ENCODE measurements around the gene EEF1AKMT1. TPM values are rescaled to one million over a fixed set of nuclear protein-coding genes. Genes with fewer than 3 reads are reported as not detected.
"Not testable (repeated sequence)": the region's sequence is repeated elsewhere in the genome, so short reads cannot be mapped to it uniquely, and the experiment has no call there.

EEF1AKMT1 gene
- total RNA-seq, 1 donor from 2014 or later = 12.0 TPM

DNA sequence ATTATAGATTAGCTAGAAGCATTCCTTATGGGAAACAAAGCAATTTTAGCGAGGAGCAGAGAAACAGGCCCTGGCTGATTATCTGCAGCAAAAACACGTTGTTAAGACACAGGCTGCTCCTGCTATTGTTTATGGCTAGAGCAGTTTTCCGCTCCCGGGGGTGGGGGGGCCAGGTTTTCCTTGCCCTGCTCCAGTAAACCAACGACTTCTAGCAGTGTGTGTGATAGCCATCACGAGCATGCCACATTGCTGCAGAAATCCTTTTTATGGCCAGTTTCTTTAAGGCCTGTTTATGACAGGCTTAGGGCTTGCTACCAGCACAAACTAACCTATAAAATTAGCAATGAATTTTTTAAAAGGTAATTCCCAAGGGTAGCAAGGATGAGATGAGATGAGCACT is 88.7 kb downstream of the EEF1AKMT1 start:
- intact Hi-C loops (cut with micrococcal nuclease) = no loop called here
- no peaks in the 10 kb centered on the region for H3K9me3 Mint-ChIP-seq

DNA sequence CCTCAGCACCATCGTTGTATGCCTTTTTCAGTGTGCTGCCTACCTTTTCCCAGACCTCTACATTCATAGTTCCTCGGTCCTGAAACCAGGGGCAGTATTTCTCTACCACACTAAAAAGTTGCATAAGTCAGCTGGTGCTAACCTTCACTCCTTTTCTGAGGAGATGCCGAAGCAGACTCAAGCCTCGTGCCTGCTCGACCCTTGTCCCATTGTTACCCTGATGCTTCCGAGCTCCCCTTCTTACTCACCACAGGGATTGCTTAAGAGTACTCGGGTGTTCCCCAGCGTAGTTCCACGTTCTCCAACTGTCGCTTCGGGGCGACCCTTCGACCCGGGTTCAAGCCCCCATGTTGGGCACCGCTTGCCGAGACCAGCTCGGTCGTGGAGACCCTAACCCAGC is 89.2 kb downstream of the EEF1AKMT1 start:
- H3K27me3 Mint-ChIP-seq = no peaks in the 10 kb centered on the region

More for the DNA sequence above, 88.7 kb downstream of the EEF1AKMT1 start:
- Mint-ChIP-seq H3K36me3 (ENCODE audit: low read depth) (no peaks in the 10 kb centered on the region), H3K4me1 (no peaks in the 10 kb centered on the region), H3K27me3 (no peaks in the 10 kb centered on the region), H3K4me3 (no peak overlapping the region), H3K27ac (no peak overlapping the region)
- no peak for DNase-seq

DNA sequence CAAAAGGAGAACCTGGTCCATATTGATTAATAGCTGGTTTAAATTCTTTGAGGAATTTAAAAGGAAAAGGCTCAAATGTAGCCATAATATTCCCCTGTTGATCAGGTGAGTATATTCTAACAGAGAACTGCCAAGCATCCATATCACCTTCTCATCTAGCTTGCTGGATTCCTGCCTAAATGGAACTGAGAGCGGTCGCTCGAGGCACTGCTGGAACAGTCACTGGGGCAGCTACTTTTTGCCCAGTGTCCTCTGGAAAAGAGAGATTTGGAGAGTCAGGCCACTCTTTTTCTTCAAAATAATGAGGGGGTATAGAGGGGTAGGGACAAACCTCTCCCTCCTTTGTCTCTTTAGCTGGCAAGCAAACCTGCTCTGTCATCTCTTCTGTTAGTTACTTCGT is 89.7 kb downstream of the EEF1AKMT1 start:
- Mint-ChIP-seq H3K4me3 (no peak overlapping the region), H3K27ac (no peak overlapping the region), H3K9me3 (no peaks in the 10 kb centered on the region), H3K4me1 (no peaks in the 10 kb centered on the region), H3K27me3 (no peaks in the 10 kb centered on the region), H3K36me3 (ENCODE audit: low read depth) (no peaks in the 10 kb centered on the region)
- no peak for DNase-seq
- intact Hi-C loops (cut with micrococcal nuclease) = no loop called here

More for the DNA sequence above, 89.2 kb downstream of the EEF1AKMT1 start:
- H3K4me3 Mint-ChIP-seq = no peak overlapping the region
- intact Hi-C loops (cut with micrococcal nuclease) = no loop called here
- H3K27ac Mint-ChIP-seq = no peak overlapping the region
- H3K9me3 Mint-ChIP-seq = no peaks in the 10 kb centered on the region
- H3K4me1 Mint-ChIP-seq = no peaks in the 10 kb centered on the region
- DNase-seq = no peak
- H3K36me3 Mint-ChIP-seq (ENCODE audit: low read depth) = no peaks in the 10 kb centered on the region

DNA sequence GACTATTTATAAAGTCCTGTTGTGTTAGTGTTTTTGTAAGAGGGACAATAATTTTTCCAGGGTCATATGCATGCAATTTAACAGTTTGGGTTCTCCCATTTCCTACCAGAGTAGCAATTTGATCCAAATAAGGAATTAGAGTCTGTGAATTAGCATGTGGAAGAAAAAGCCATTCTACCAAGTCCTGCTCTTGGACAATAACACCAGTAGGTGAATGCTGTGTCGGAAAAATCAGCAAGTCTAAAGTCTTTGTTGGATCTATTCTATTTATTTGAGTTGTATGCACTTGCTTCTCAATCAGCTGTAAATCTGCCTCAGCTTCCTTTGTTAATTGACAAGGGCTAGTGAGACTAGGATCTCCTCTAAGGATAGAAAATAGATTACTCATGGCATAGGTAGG is 91.7 kb downstream of the EEF1AKMT1 start:
- Mint-ChIP-seq H3K36me3 (ENCODE audit: low read depth) (no peaks in the 10 kb centered on the region), H3K27me3 (no peaks in the 10 kb centered on the region), H3K27ac (no peak overlapping the region), H3K4me1 (no peaks in the 10 kb centered on the region), H3K4me3 (no peak overlapping the region), H3K9me3 (no peaks in the 10 kb centered on the region)
- DNase-seq = no peak
- intact Hi-C loops (cut with micrococcal nuclease) = no loop called here

DNA sequence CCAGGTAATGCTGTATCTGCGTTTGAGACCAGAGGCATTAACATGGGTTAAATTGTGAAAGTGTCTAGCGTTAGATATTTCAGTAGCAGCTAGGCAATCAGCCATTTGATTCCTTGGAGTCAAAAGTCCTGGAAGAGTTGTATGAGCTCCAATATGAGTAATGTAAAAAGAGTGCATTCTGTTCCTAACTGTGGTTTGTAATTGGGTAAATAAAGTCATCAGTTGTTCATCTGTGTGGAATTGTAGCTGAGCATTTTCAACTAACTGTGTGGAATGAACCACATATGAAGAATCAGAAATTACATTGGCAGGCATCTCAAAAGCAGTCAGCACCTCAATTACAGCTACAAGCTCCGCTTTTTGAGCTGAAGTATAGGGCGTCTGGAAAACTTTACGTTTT is 92.3 kb downstream of the EEF1AKMT1 start:
- H3K4me3 Mint-ChIP-seq; DNase-seq; H3K27ac Mint-ChIP-seq; intact Hi-C loops (cut with micrococcal nuclease); H3K27me3 Mint-ChIP-seq; H3K36me3 Mint-ChIP-seq (ENCODE audit: low read depth); H3K9me3 Mint-ChIP-seq; H3K4me1 Mint-ChIP-seq: not testable (repeated sequence)

DNA sequence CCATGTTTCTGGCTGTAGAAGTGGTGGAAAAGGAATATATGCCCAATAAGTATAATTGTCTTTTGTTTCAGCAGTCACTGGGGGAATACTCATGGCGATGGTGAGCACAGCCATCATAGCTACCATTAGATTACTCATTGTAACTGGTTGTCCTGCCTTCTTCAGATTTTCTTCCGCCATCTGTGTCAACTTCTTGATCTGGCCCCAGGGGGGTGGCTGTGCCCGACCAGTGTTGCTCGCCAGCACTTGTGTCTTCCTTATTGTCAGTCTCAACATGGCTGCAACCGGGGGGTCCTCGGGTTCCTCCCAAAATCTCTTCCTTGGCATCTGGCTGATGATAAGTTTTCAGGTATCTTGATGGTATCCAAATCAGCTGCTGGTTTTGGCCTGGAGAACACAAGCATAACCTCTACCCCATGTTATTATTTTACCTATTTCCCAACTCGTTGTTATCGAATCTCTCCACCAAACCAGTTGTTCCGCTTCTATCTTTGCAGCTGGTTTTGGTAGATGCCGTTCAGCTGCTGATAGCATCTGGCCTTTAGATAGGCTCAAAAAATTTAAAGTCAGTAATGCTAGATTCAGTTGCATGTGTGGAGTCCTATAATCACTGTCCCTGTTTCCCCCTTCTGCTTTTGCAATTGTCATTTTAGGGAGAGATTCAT is 93.2 kb downstream of the EEF1AKMT1 start:
- Mint-ChIP-seq H3K4me3 (no peak overlapping the region), H3K27ac (no peak overlapping the region), H3K36me3 (ENCODE audit: low read depth) (no peaks in the 10 kb centered on the region), H3K27me3 (no peaks in the 10 kb centered on the region), H3K4me1 (no peaks in the 10 kb centered on the region), H3K9me3 (no peaks in the 10 kb centered on the region)
- intact Hi-C loops (cut with micrococcal nuclease) = no loop called here
- DNase-seq = no peak

DNA sequence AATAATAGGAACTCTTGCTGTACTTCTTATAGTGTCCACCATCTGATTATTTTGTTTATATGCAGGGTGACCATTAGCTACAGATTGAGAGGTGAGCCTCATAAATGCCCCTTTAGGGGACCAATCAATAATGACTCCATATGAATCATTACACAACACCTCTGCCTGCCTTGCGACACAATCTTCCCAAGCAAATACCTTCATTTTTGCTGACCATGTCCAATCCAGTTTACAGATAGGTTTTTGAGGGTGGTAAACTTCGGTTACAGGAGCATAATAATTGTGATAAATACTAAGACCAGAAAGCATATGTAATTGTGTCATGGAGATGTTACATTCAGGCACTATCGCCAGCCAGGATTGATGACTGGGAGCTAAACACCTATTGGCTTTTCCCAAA is 93.9 kb downstream of the EEF1AKMT1 start:
- intact Hi-C loops (cut with micrococcal nuclease) = no loop called here
- Mint-ChIP-seq H3K27ac (no peak overlapping the region), H3K27me3 (no peaks in the 10 kb centered on the region), H3K4me3 (no peak overlapping the region), H3K4me1 (no peaks in the 10 kb centered on the region), H3K36me3 (ENCODE audit: low read depth) (no peaks in the 10 kb centered on the region), H3K9me3 (no peaks in the 10 kb centered on the region)
- no peak for DNase-seq

Other genes starting within 250 kb of the EEF1AKMT1 start
- gene CRYL1, start 248.1 kb downstream of the EEF1AKMT1 start, total RNA-seq = 5.8 and 7.1 TPM in 2 replicates
- gene IFT88, start 206.8 kb downstream of the EEF1AKMT1 start, total RNA-seq = 2.2 and 2.9 TPM in 2 replicates
- 0.28 TPM in 1 of 2 replicates, not detected in the other for gene IL17D, start 70.3 kb downstream of the EEF1AKMT1 start, total RNA-seq
- 32.5 and 34.8 TPM in 2 replicates for gene XPO4, start 128.8 kb upstream of the EEF1AKMT1 start, total RNA-seq